HG03469 (cell line): ENCODE data around the gene TNFRSF18.

Source experiments
- ATAC-seq: cut with Tn5 transposase; IDR thresholded peaks from one replicate; pipeline ENCODE4 v1.9.1; 2021; ENCODE audit warnings: mild to moderate bottlenecking, moderate library complexity, moderate number of reproducible peaks; ENCODE audit not compliant: unreplicated experiment

TNFRSF18 gene

DNA sequence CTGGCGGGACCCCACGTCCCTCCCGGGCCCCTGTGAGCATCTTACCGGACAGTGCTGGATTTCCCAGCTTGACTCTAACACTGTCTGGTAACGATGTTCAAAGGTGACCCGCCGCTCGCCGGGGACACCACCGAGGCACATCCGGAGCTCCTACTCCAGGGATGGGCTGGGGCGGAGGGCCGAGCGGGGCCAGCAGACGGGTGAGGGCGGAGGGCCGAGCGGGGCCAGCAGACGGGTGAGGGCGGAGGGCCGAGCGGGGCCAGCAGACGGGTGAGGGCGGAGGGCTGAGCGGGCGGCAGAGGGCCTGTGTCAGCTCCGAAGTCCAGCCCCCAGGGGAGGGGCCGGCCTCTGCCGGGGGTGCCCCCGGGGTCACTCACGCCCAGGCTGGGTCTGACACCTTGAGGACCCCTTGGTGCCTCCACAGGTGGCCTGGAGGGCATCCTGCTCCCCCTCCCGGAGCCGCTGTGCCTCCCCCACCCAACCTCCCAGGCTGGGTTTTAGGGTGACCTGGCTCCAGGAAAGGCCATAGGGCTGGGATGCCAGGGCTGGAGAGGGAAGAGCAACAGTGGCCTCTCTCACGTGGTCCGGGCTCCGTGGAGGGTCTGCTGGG lies 38.4 kb downstream of the TNFRSF18 start:
- no peak for ATAC-seq

DNA sequence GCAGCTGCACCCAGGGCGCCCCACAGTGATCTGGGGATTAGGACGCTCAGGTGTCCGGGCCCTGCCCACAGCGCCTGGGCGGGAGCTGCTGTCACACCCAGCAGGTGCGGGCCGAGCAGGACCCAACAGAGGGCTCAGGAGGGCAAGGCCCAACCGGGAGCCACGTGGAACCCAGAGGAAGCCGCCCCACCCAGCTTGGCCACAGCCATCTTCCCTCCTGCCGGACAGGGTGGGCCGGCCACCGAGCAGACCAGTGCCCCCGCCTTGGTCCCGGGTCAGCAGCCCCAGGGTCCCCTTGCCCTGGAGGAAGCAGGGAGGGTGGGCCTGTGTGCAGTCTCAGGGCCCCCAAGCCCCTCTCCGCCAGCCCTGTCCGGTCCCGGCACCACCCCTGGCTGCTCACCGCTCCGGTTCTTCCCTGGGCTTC lies 39.0 kb downstream of the TNFRSF18 start:
- no peak for ATAC-seq

DNA sequence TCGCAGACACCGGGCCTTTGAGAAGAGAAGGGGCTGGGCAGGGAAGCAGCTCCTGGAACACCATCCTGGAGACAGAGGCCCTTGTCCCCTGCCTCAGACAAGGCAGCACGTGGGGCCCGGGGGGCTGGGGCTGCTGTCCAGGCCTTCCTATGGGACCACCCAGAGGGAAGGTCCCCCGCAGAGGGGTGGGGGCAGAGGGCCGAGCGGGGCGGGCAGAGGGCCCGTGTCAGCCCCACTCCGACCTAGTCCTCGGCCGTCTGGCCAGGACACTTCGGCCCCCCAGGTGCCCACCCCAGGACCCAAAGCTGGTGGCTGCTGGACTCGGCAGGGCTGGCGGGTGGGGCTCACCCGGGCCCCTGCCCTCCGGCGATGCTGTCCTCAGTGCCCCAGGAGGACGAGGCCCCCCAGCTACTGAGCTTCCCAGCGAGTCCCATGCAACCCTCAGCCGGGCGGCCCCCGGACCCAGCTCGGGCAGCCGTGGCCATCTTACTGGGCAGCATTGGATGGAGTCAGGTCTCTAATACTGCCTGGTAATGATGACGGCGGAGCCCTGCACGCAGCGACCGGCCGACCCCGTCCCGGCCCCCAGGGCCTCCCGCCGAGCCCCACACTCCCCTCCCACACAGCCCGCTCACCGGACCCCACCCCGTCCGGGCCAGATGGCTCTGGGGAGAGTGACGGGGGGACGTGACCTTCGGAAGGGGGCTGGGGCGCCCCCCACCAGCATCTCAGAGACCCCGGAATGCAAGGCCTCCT lies 39.6 kb downstream of the TNFRSF18 start:
- ATAC-seq, result no peak

DNA sequence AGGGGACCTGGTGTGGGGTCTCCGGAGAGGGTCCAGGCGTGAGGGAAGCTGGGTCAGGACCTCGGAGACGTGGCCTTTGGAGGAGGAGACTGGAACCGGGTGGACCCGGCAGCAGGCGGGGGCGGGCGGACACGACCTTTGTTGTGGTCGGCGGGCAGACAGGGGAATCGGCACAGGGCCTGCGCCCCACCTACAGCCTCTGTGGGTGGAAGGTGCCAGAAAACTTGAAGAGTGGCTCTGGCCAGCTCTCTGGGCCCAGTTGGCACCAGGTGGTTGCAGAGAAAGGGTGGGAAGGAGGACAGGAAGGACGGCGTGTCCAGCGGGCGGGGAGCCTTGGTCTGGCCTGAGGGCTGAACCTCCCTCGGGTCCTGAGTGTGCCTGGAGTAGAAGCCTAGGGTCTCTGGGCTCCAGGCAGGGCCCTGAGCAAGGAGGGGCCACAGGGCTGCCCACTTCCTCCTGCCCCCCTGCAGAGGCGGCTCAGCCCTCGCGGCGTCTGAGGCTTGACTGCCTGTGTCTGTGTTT lies 40.4 kb downstream of the TNFRSF18 start:
- no peak for ATAC-seq

DNA sequence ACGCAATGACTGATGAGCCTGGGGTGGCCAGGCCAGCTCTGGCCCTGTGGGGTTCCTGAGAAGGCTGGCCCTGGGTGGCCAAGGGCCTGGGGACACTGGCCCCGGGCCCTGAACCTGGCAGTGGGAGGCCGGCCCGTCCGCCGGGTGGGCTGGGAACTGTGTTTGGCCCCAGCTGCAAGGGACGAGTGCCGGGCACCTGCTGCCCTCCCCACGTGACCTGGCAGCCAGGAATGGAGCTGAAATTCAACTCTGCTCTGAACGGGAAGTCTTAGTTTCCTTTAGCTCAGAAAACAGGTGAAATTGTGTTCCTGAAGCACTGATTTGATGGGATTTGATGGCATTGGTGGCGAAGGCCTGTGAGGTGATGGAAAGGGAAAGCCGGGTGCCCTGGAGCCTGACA lies 40.9 kb downstream of the TNFRSF18 start:
- ATAC-seq, result no peak

DNA sequence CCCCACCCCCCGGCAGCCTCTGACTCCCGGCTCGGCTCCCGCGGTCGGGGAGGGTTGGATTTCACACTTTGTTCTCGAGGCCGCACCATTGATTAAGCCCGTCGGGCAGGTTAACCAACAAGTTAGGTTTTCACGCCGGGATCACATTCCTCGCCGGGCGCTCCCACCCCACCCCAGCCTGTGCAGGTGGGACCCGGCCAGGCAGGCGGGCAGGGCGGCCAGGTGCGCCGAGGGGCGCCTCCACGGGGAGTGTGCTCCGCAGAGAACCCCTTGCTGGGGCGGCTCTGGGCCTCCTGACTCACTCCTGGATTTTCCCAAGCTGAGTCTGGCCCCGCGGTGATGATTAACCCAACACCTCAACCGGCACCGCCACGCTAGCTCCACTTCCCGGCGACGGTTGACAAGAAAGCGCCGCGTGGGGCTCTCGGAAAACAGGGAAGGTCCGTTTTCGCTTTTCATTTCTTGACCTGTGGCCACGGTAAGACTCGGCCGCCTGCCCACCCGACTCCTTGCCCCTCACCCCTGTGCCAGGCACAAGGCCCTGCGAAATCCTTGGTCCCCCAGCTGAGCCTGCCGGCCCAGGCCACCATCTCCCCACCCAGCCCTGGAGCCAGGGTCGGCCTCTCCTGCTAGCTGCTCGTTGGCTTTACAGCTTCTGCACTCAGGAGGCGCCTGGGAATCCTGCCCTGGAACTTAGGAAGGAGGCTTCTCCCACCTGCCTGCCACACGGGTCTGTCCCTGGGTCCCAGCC lies 41.5 kb downstream of the TNFRSF18 start:
- ATAC-seq, result no peak

DNA sequence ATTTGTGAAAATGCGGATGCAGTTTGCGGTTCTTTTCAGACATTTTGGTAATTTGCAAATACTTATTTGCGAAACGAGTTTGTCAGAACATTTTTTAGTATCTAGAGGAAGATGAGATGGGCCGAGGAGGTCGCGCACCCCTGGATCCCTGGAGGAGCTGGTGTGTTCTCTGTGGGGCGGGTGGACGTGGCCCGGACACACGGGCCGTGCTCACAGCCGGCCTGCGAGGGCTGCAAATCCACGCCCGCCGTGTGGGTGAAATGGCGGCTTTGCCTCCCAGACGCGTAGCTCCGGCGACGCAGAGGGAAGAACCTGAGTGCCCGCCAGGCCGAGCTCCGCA lies 42.1 kb downstream of the TNFRSF18 start:
- no peak for ATAC-seq

DNA sequence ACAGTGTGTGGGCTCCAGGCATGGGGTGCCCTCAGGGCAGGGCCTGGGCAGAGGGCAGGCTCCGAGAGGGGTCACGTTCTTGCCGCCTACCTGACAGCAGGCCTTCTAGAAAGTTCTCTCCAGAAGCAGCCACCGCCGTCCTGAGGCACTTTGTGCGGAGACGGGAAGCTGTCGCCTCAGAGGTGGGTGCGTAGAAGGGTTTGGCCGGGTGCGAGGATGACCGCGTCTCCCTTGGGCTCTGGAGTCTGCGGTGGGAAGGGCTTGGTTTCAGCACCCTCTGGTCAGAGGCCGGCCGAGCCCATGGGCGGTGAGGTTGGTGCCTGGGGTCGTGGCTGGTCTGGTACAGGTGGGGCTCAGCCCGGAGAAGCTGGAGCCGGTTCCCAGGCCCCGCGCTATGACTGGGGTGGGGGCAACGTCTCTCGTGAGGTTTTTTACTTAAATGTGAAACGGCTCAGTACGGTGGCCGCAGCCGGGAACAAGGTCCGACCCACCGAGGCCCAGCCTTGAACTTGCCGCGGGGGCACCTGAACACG lies 42.8 kb downstream of the TNFRSF18 start:
- no peak for ATAC-seq

DNA sequence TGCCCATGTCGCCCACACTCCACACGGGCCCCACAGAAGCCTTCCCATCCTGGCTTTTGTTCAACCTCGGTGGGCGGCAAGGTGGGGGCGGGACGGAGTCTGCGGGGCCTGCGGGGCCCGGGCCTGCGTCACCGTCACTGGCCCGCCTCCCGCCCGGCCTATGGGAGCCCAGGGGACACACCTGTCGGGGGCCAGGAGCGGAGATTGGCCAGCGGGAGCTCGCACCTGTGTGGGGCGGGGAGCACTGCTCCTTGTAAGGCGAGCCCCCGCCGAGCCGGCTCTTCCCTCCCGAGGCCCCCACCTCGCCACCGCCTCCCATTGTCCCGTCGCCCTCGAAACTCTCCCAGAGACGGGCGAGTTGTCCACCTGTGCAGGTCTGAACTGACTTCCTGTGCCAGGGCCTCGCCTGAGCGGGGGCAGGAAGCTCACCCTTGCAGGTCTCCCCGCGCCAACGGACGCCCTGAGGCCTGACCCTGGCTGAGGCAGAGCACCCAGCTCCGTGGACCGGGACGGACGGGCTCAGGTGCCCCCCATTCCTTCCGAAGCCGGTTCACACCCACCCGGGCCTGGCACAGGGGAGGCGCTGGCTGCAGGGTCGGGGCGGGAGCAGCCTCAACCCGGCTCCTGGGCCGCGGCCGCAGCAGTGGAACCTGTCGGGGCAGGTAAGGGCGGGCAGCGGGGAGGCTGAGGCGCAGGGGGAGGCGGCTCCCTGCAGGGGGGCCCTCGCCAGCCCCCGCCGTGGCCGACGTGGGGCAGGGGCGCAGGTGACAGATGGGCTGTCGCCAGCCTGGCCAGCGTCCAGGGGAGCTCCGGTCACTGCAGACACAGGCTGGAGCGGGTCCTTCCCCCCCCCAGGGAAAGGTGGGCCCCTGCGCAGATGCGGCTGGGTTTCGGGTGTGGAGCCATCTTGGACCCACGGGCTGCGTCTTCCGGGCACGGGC lies 43.5 kb downstream of the TNFRSF18 start:
- no peak for ATAC-seq

DNA sequence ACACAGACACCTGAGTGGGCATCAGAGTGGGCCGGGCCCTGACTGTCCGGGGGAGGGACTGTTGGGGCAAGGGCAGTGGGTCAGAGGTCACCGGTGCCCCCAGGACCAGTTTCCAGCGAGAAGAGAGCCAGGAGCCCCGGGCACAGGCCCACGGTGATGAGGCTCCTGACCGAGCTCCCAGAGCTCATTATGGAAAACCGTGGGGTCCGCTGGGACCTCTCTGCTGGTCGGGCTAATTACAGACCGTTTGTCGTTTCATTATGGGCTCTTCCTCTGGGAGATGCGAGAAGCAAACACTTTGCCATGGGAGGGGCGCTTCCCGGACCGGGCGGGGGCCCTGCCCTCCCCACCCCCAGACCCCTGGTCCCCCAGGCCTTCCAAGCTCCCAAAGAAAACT lies 44.7 kb downstream of the TNFRSF18 start:
- ATAC-seq, result no peak

DNA sequence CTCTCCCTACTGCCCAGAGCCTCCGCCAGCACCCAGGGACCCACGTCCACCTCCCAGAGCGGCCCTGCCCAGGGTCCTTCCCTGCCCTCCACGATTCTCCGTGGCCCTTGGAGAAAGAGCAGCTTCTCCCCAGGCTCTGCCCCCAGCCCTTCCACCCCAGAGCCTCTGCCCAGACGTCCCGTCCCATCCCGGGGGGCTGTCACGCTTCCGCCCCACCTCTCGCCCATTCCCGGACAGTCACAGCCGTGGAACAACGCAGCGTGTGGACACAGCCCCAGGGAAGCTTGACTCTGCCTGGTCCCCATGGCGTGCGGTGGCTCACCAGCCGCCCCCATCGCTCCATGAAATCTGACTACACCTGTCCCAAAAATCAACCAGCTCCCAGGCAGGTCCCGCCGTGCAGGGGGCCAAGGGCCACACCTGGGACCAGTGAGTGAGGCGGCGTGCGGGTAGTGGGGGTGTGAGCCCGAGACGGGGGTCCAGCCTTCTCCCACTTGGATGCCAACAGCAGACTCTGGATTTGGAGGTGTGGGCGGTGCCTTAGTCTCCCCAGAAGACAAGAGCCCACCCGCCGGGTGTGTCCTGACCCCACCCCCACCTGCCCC lies 45.2 kb downstream of the TNFRSF18 start:
- ATAC-seq, result no peak

DNA sequence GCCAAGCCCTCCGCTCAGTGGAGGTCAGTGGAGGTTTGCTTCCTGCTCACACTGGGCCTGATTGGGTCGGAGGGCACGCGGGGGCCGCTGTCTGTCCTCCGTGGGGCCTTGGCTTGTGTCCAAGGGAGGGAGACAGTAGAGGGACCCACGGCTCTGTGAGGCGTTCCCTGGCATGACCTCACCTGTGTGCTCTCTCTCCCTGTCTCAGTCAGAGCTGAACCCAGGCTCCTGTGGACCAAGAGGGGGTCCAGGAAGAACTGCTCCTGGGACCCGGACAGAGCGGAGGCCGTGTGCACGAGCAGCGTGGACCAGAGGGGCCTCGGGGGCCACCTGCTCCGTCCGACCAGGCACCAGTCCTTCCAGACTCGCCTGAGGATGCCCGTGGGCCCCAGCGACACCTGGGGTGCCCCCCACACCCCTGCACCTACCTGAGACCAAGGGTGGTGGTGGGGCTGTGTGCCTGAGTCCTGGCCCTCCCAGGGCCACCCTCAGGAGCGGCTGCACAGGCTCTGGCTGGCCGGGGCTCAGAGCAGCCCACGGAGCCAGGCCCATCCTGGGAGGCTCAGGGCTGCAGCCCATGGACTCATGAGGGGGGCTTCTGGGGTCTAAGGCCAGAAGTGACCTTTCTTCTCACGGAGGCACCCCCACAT lies 46.0 kb downstream of the TNFRSF18 start:
- ATAC-seq, result no peak

DNA sequence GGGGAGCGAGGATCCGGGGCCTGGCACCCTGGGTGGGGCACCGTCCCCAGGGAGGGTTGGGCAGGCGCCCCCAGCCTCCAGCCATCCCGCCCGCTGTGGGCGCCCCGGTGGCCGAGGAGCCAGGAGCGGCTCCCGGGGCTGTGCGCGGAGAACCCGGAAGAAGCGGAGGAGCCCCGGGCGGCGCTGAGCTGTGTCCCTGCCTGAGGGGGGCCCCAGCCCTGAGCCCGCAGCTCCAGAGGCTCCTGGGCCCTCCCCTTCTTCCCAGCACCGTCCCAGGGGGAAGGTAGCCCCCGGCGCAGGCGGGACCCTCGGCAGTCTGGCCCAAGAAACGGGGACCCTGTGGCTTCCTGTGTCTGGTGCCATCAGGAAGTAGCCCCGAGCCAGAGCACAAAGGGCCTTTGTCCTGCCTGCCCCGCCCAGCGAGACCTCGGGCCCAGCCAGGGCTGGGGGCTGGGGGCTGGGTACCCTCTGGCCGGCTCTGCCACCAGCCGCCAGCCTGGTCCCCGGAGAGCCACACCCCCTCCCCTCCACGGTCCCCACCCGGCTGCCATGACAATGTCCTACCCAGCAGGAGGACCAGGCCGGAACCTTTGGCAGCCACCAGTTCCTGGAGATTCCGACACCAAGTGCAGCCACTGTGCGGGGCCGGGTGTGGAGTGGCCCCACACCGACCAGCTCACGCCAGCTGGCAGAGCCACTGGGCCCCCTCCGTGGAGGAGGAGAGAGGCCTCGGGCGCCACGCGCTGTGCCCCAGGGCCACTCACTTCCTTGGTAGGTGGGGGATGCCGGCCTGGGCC lies 48.3 kb downstream of the TNFRSF18 start:
- no peak for ATAC-seq

DNA sequence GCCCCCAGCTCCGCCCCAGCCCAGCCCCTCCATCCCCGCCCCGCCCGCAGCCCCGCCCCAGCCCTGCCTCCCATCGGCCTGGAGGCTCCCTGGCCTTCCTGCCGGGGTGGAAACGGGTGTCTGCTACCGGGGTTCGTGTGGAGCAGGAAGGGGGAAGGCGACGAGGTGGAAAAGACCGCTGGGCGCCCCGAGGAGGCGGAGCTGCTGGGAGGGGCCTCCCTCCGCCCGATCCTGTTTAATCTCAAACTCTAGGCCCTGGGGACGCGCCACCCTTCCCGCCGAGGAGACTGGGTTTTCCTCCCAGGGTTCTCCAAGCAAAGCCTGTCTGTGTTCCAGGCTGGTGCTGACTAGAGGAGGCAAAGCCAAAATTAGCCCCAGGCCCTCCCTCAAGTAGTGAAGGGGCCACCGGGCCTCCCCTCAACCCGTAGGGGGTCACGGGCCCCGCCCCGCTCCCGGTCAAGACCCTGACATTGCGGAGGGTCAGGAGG lies 48.9 kb downstream of the TNFRSF18 start:
- ATAC-seq, result no peak

DNA sequence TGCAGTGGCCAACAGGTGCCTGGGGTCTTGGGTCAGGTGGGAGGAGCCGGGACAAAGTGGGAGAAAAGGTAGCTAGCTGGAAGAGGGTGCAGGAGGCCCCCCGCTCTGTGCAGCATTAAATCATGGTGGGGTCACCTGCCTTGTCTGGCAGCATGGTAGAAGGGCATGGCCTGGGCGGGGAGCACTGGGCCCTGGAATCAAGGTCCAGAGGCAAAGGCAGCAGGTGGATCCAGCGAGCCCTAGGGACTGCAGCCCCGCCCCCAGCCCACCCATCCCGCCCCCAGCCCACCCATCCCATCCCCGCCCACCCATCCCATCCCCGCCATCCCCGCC lies 49.4 kb downstream of the TNFRSF18 start:
- no peak for ATAC-seq

DNA sequence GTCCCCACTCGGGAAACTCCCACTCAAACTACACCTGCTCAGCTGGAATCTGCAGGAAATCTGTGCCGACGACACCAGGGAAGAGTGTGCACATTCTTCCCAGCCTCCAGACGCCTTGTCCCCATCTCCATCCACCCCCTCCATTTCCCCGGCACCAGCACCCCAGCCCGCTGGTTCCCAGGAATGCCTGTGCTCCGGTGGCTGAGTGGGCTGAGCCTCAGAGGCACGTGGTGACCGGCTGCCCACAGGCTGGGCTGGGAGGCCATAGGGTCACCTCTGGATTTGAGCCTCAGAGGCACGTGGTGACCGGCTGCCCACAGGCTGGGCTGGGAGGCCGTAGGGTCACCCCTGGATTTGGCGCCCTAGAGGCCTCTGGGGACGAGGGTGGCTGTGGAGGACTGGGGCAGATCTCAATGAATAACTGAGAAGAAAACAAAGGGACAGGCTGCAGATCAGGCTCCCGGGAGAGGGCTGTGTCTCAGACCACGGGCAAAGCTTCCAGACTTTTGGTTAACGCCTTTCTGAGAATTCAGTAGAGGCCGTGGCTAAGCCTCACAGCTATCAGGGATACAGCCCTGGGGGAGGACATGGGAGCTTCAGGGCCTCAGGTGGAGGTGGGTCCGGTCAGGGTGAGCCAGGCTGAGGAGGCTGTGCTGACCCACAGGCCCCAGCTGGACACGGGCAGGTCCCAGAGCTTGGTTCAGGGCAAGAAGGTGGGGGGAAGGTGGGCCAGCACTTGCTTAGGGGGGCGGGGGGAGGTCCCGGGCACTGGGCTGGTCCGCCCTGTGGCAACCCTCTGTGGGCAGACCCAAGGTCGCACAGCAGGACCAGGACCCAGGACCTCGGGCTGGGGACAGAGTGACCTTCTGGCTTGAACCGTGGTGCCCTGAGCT lies 50.0 kb downstream of the TNFRSF18 start:
- ATAC-seq, result no peak

DNA sequence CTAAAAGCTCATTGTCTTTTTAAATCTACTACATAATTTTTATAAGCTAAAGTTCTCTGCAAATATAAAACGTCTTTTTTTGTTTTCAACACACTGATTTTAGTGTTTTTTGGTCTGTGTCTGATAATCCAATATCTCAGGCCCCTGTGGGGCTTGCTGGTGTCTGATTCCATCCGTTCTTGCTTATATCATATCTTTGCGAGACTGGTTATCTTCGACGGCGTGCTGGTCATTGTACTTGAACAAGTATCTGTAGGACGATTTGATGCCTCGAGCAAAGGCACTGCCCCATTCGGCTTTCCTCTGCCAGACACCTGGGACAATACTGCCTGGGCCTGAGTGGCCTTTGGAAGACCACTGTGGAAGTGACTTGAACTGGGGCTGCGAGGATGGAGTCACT lies 51.1 kb downstream of the TNFRSF18 start:
- ATAC-seq, result no peak

DNA sequence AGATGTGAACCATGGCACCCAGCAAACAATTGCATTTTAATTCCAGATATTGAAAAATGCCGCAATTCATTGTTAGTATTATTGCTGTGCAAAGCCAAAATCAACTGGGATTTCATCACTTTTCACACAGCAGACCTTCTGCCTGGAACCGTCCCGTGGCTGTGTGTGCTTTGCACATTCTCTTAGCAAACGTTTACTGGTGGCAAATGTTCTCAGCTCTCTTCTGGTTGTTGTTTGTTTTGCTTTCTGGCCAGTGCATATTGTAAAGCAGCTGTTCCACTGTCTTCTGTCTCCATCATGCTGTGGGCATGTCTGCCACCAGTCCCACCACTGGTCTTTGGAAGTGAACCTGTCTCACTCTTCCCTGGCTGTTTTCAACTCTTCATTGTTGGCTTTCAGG lies 52.5 kb downstream of the TNFRSF18 start:
- no peak for ATAC-seq
